Activated naive CD8-positive, alpha-beta T cell treated with anti-CD3 and anti-CD28 coated beads, Interleukin-2, amount 50 U/mL, for 24 hours (primary cell): ENCODE data around the gene EMB.
"Not testable (repeated sequence)": the region's sequence is repeated elsewhere in the genome, so short reads cannot be mapped to it uniquely, and the experiment has no call there.

Experiments
- ATAC-seq: fragments of 150-1000 bp; cut with Tn5 transposase; one replicate; pipeline ENCODE4 v1.10.0; 2021
- DNase-seq: peaks from one replicate; pipeline ENCODE4 v3.0.0; 2021
- H3K27ac Mint-ChIP-seq: one replicate; pipeline ENCODE4 v1.8.0; 2021; ENCODE audit warnings: mild to moderate bottlenecking, mixed read lengths
- H3K27me3 Mint-ChIP-seq: one replicate; pipeline ENCODE4 v1.8.0; 2021; ENCODE audit warnings: mixed read lengths
- H3K36me3 Mint-ChIP-seq: one replicate; pipeline ENCODE4 v1.8.0; 2021; ENCODE audit warnings: low read depth, mixed read lengths
- H3K4me1 Mint-ChIP-seq: one replicate; pipeline ENCODE4 v1.8.0; 2021; ENCODE audit warnings: mixed read lengths
- H3K4me3 Mint-ChIP-seq: one replicate; pipeline ENCODE4 v1.8.0; 2021; ENCODE audit warnings: mild to moderate bottlenecking, moderate library complexity, mixed read lengths
- H3K9me3 Mint-ChIP-seq: one replicate; pipeline ENCODE4 v1.8.0; 2021; ENCODE audit warnings: mixed read lengths

The EMB gene

GRCh38 chr5:50393925-50394609, 47.0 kb downstream of the EMB start:
- DNase-seq, H3K4me3 Mint-ChIP-seq, H3K27ac Mint-ChIP-seq, H3K27me3 Mint-ChIP-seq, ATAC-seq: not testable (repeated sequence)
- H3K9me3 Mint-ChIP-seq, result peaks cover 12% of the 10 kb centered on the region
- H3K4me1 Mint-ChIP-seq, result peaks cover 13% of the 10 kb centered on the region
- peaks cover 63% of the 10 kb centered on the region for H3K36me3 Mint-ChIP-seq

DNA sequence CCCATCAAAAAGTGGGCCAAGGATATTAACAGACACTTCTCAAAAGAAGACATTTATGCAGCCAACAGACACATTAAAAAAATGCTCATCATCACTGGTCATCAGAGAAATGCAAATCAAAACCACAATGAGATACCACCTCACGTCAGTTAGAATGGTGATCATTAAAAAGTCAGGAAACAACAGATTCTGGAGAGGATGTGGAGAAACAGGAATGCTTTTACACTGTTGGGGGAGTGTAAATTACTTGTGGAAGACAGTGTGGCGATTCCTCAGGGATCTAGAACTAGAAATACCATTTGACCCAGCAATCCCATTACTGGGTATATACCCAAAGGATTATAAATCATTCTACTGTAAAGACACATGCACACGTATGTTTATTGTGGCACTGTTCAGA, 48.8 kb downstream of the EMB start:
- peaks cover 68% of the 10 kb centered on the region for H3K36me3 Mint-ChIP-seq
- ATAC-seq, H3K4me1 Mint-ChIP-seq, H3K27ac Mint-ChIP-seq, H3K27me3 Mint-ChIP-seq, H3K4me3 Mint-ChIP-seq, DNase-seq: not testable (repeated sequence)
- H3K9me3 Mint-ChIP-seq, result peaks cover 23% of the 10 kb centered on the region

GRCh38 chr5:50384381-50384780, 56.7 kb downstream of the EMB start:
- not testable (repeated sequence) for H3K27me3 Mint-ChIP-seq, H3K4me3 Mint-ChIP-seq, ATAC-seq, H3K27ac Mint-ChIP-seq, H3K4me1 Mint-ChIP-seq, DNase-seq
- H3K36me3 Mint-ChIP-seq, result peaks cover 57% of the 10 kb centered on the region
- peaks cover 13% of the 10 kb centered on the region for H3K9me3 Mint-ChIP-seq

DNA sequence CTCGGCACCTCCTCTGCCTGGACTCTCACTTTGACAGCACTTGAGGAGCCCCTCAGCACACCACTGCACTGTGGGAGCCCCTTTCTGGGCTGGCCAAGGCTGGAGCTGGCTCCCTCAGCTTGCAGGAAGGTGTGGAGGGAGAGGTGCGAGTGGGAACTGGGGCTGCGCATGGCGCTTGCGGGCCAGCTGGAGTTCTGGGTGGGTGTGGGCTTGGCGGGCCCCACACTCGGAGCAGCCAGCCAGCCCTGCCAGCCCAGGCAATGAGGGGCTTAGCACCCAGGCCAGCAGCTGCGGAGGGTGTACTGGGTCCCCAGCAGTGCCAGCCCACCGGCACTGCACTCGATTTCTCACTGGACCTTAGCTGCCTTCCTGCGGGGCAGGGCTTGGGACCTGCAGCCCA, 64.4 kb downstream of the EMB start:
- not testable (repeated sequence) for H3K4me3 Mint-ChIP-seq, DNase-seq, H3K27ac Mint-ChIP-seq, H3K27me3 Mint-ChIP-seq, H3K9me3 Mint-ChIP-seq, ATAC-seq, H3K4me1 Mint-ChIP-seq
- H3K36me3 Mint-ChIP-seq, result peaks cover 41% of the 10 kb centered on the region

DNA sequence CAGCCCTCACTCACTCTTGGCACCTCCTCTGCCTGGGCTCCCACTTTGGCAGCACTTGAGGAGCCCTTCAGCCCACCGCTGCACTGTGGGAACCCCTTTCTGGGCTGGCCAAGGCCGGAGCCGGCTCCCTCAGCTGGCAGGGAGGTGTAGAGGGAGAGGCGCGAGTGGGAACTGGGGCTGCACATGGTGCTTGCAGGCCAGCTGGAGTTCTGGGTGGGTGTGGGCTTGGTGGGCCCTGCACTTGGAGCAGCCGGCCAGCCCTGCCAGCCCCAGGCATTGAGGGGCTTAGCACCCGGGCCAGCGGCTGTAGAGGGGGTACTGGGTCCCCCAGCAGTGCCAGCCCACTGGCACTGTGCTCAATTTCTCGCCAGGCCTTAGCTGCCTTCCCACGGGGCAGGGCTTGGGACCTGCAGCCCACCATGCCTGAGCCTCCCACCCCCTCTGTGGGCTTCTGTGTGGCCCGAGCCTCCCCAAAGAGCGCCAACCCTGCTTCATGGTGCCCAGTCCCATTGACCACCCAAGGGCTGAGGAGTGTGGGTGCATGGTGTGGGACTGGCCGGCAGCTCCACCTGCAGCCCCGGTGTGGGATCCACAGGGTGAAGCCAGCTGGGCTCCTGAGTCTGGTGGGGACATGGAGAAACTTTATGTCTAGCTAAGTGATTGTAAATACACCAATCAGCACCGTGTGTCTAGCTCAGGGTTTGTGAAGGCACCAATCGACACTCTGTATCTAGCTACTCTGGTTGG, 71.6 kb downstream of the EMB start:
- Mint-ChIP-seq H3K36me3 (peaks cover 33% of the 10 kb centered on the region), H3K4me1 (peaks cover 12% of the 10 kb centered on the region), H3K9me3 (peaks cover 24% of the 10 kb centered on the region)
- ATAC-seq, H3K27ac Mint-ChIP-seq, H3K4me3 Mint-ChIP-seq, H3K27me3 Mint-ChIP-seq, DNase-seq: not testable (repeated sequence)

DNA sequence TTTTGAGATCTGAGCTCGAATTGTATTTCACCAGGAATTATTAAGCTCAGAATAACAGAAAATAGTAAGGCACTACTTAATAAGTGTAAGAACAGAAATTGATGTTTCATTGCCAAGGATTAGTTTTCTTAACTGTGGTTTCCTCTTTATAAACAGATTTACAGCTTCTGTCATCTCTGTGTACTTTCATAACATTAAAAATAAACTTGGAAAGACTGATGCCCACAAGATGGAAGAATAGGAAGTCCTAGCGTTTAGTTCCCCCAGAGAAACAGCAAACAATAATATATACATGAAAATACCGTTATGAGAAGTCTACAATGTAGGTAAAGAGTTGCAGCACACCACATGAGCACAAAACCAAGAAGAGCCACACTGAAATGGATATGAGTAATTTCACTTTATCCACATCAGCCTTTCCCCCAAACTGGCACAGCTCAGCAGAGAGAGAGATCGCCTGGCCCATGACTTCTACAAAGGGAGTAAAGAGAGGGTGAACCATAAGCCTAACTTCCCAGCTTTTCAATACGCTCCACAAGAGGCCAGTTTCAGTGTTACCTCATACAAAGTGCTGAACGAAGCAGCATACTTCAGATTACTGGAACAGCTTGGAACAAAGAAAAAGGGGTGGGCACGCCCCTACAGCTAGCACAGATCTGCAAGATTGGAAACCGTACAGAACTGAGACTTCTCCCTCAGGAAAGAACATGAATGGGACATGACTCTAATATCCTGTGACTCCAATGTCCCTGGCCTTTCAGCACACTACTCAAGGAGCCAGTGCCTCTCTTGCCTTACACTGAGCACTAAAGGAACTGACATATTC, 75.4 kb downstream of the EMB start:
- Mint-ChIP-seq H3K4me3 (no peak overlapping the region), H3K9me3 (peaks cover 24% of the 10 kb centered on the region), H3K27ac (no peak overlapping the region), H3K27me3 (no peaks in the 10 kb centered on the region), H3K36me3 (peaks cover 31% of the 10 kb centered on the region), H3K4me1 (peaks cover 31% of the 10 kb centered on the region)
- no peak for DNase-seq
- peak; percentile 36 for ATAC-seq

GRCh38 chr5:50364535-50365309, 76.4 kb downstream of the EMB start:
- H3K4me1 Mint-ChIP-seq, result peaks cover 31% of the 10 kb centered on the region
- H3K36me3 Mint-ChIP-seq, result peaks cover 22% of the 10 kb centered on the region
- ATAC-seq, H3K4me3 Mint-ChIP-seq, H3K27me3 Mint-ChIP-seq, DNase-seq: not testable (repeated sequence)
- H3K27ac Mint-ChIP-seq, result peak overlapping the region; percentile 43
- H3K9me3 Mint-ChIP-seq, result peaks cover 20% of the 10 kb centered on the region

- H3K27me3 Mint-ChIP-seq, result no peaks in the 10 kb centered on the region
- H3K4me3 Mint-ChIP-seq, result no peak overlapping the region
- peaks cover 17% of the 10 kb centered on the region for H3K4me1 Mint-ChIP-seq
- no peak overlapping the region for H3K27ac Mint-ChIP-seq
- H3K9me3 Mint-ChIP-seq, result peaks cover 11% of the 10 kb centered on the region
- H3K36me3 Mint-ChIP-seq, result peaks cover 10% of the 10 kb centered on the region
- ATAC-seq (no peak), DNase-seq (no peak)
Observed at GRCh38 chr5:50359187-50359586, 81.9 kb downstream of the EMB start.

- Mint-ChIP-seq H3K4me1 (peaks cover 2% of the 10 kb centered on the region), H3K9me3 (no peaks in the 10 kb centered on the region), H3K27ac (no peak overlapping the region), H3K27me3 (no peaks in the 10 kb centered on the region), H3K4me3 (no peak overlapping the region), H3K36me3 (peaks cover 5% of the 10 kb centered on the region)
- ATAC-seq, result no peak
- DNase-seq, result no peak
Observed at GRCh38 chr5:50352382-50352781, 88.7 kb downstream of the EMB start.
